Middle frontal gyrus (tissue), 1 donor: ENCODE data around the gene RAP1GAP2.
A peak's percentile ranks its signal among the peaks of the same experiment; 100 is the strongest.
"Not testable (repeated sequence)": the region's sequence is repeated elsewhere in the genome, so short reads cannot be mapped to it uniquely, and the experiment has no call there.

Experiments
- DNase-seq: peaks from one replicate; pipeline ENCODE4 v3.0.0-alpha.2; 2015; ENCODE audit warnings: low spot score; ENCODE audit errors: extremely low spot score

Gene RAP1GAP2

GRCh38 chr17:2796164-2797125 lies at the start of gene RAP1GAP2:
Gene RAP1GAP2, plus strand, starts transcription at chr17:2796438. Its CDS starts 90 bp downstream, at chr17:2796528.
- DNase-seq, result no peak

GRCh38 chr17:2749058-2749783 lies 47.0 kb upstream of the RAP1GAP2 start, which contains the start of gene CCDC92B:
Gene CCDC92B, minus strand, starts transcription at chr17:2749652. Its CDS starts 14,507 bp downstream, at chr17:2735145.
- DNase-seq, result no peak

- DNase-seq, result peak; percentile 27
These were observed 46.5 kb upstream of the RAP1GAP2 start for GRCh38 chr17:2749784-2750181.

GRCh38 chr17:2750721-2751120 lies 45.5 kb upstream of the RAP1GAP2 start:
- DNase-seq, result no peak

GRCh38 chr17:2751491-2751890 lies 44.7 kb upstream of the RAP1GAP2 start:
- DNase-seq, result no peak

- no peak for DNase-seq
These were observed 40.1 kb upstream of the RAP1GAP2 start for GRCh38 chr17:2755891-2756724.

GRCh38 chr17:2758870-2759269 lies 37.4 kb upstream of the RAP1GAP2 start:
- no peak for DNase-seq

- DNase-seq, result no peak
These were observed 26.1 kb upstream of the RAP1GAP2 start for GRCh38 chr17:2770129-2770528.

GRCh38 chr17:2775206-2775605 lies 21.0 kb upstream of the RAP1GAP2 start:
- DNase-seq, result no peak

GRCh38 chr17:2776589-2777241 lies 19.5 kb upstream of the RAP1GAP2 start:
- DNase-seq, result no peak

- no peak for DNase-seq
These were observed 18.9 kb upstream of the RAP1GAP2 start for GRCh38 chr17:2777242-2777867.

GRCh38 chr17:2778489-2778888 lies 17.7 kb upstream of the RAP1GAP2 start:
- no peak for DNase-seq

- no peak for DNase-seq
These were observed 16.7 kb upstream of the RAP1GAP2 start for GRCh38 chr17:2779545-2779944.

- DNase-seq, result no peak
These were observed 16.0 kb upstream of the RAP1GAP2 start for GRCh38 chr17:2780256-2780655.

- no peak for DNase-seq
These were observed 15.2 kb upstream of the RAP1GAP2 start for GRCh38 chr17:2780931-2781454.

GRCh38 chr17:2781598-2781997 lies 14.6 kb upstream of the RAP1GAP2 start:
- DNase-seq, result not testable (repeated sequence)

- DNase-seq, result no peak
These were observed 14.2 kb upstream of the RAP1GAP2 start for GRCh38 chr17:2782055-2782454.

GRCh38 chr17:2783310-2784030 lies 12.8 kb upstream of the RAP1GAP2 start:
- no peak for DNase-seq

GRCh38 chr17:2784864-2785263 lies 11.4 kb upstream of the RAP1GAP2 start:
- no peak for DNase-seq
